IPS-18c (cell line): Measurements from ENCODE around the gene TAGAP.

Source experiments
- H3K4me3 ChIP-seq: 2 replicates; pipeline ENCODE4 v1.7.0; 2013; ENCODE audit warnings: low read depth, mild to moderate bottlenecking, low read length, moderate library complexity; ENCODE audit not compliant: insufficient read depth
- H3K9me3 ChIP-seq: one replicate; pipeline ENCODE4 v1.6.1; 2013; ENCODE audit warnings: mild to moderate bottlenecking, low read length, moderate library complexity; ENCODE audit not compliant: control insufficient read depth, insufficient read depth

Gene TAGAP

GRCh38 chr6:159075506-159076228 lies 30.9 kb upstream of the TAGAP start:
- Histone ChIP-seq H3K4me3 (no peak overlapping the region), H3K9me3 (no peaks in the 10 kb centered on the region)

GRCh38 chr6:159074876-159075275 lies 30.1 kb upstream of the TAGAP start:
- Histone ChIP-seq H3K4me3 (no peak overlapping the region), H3K9me3 (no peaks in the 10 kb centered on the region)

GRCh38 chr6:159074120-159074684 lies 29.4 kb upstream of the TAGAP start:
- H3K4me3 ChIP-seq = peak overlapping the region; percentile 42
- no peaks in the 10 kb centered on the region for H3K9me3 ChIP-seq

GRCh38 chr6:159071843-159072769 lies 27.3 kb upstream of the TAGAP start:
- H3K4me3 ChIP-seq = no peak overlapping the region
- H3K9me3 ChIP-seq = no peaks in the 10 kb centered on the region

GRCh38 chr6:159068904-159069578 lies 24.2 kb upstream of the TAGAP start:
- Histone ChIP-seq H3K9me3 (no peaks in the 10 kb centered on the region), H3K4me3 (peak overlapping the region; percentile 2; the same call in 1 of the 2 replicates)

GRCh38 chr6:159067334-159067733 lies 22.5 kb upstream of the TAGAP start:
- Histone ChIP-seq H3K4me3 (no peak overlapping the region), H3K9me3 (no peaks in the 10 kb centered on the region)

GRCh38 chr6:159066483-159066882 lies 21.7 kb upstream of the TAGAP start:
- Histone ChIP-seq H3K4me3 (no peak overlapping the region), H3K9me3 (no peaks in the 10 kb centered on the region)

GRCh38 chr6:159065759-159066329 lies 21.1 kb upstream of the TAGAP start:
- H3K9me3 ChIP-seq = no peaks in the 10 kb centered on the region
- no peak overlapping the region for H3K4me3 ChIP-seq

GRCh38 chr6:159065091-159065490 lies 20.3 kb upstream of the TAGAP start:
- Histone ChIP-seq H3K4me3 (no peak overlapping the region), H3K9me3 (no peaks in the 10 kb centered on the region)

GRCh38 chr6:159064477-159064876 lies 19.7 kb upstream of the TAGAP start:
- no peaks in the 10 kb centered on the region for H3K9me3 ChIP-seq
- H3K4me3 ChIP-seq = no peak overlapping the region

GRCh38 chr6:159063549-159063948 lies 18.8 kb upstream of the TAGAP start:
- no peak overlapping the region for H3K4me3 ChIP-seq
- peaks cover under 1% of the 10 kb centered on the region for H3K9me3 ChIP-seq

GRCh38 chr6:159062976-159063375 lies 18.2 kb upstream of the TAGAP start:
- H3K9me3 ChIP-seq = peaks cover 3% of the 10 kb centered on the region

GRCh38 chr6:159062564-159062945 lies 17.8 kb upstream of the TAGAP start:
- peaks cover 3% of the 10 kb centered on the region for H3K9me3 ChIP-seq
- no peak overlapping the region for H3K4me3 ChIP-seq

More at GRCh38 chr6:159062976-159063375, 18.2 kb upstream of the TAGAP start:
- H3K4me3 ChIP-seq = no peak overlapping the region

- Histone ChIP-seq H3K9me3 (peaks cover 3% of the 10 kb centered on the region), H3K4me3 (no peak overlapping the region)
Measured at GRCh38 chr6:159061805-159062563, 17.2 kb upstream of the TAGAP start.

GRCh38 chr6:159061146-159061545 lies 16.4 kb upstream of the TAGAP start:
- H3K9me3 ChIP-seq = peaks cover 3% of the 10 kb centered on the region
- no peak overlapping the region for H3K4me3 ChIP-seq

- Histone ChIP-seq H3K9me3 (peaks cover 3% of the 10 kb centered on the region), H3K4me3 (no peak overlapping the region)
Measured at GRCh38 chr6:159059885-159060506, 15.2 kb upstream of the TAGAP start.
